ENCODE data around the gene SBF2.

DNA sequence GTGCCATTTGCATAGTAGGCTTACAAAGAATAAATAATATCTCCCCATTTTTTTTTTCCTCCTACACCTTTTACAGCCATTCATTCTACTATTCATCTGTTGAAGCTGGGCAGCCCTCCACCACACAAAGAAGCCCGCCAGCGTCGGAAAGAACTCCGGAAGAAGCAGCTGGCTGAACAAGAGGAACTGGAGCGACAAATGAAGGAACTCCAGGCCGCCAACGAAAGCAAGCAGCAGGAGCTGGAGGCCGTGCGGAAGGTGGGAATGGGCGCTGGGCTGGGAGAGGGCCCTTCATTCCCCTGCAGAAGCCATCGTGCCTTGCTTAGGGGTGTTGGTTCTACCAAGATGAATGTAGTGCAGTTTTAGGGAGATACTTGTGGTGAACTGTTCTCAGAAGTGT lies 561.6 kb downstream of the SBF2 start:
- TF ChIP-seq, protein P1, sequence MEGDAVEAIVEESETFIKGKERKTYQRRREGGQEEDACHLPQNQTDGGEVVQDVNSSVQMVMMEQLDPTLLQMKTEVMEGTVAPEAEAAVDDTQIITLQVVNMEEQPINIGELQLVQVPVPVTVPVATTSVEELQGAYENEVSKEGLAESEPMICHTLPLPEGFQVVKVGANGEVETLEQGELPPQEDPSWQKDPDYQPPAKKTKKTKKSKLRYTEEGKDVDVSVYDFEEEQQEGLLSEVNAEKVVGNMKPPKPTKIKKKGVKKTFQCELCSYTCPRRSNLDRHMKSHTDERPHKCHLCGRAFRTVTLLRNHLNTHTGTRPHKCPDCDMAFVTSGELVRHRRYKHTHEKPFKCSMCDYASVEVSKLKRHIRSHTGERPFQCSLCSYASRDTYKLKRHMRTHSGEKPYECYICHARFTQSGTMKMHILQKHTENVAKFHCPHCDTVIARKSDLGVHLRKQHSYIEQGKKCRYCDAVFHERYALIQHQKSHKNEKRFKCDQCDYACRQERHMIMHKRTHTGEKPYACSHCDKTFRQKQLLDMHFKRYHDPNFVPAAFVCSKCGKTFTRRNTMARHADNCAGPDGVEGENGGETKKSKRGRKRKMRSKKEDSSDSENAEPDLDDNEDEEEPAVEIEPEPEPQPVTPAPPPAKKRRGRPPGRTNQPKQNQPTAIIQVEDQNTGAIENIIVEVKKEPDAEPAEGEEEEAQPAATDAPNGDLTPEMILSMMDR (IDR thresholded peaks at IDR 0.05): no peak
- no peak for TF ChIP-seq POLR2A (IDR thresholded peaks at IDR 0.05)

All from lower leg skin (tissue), 3 donors.